ENCODE results near the gene ZNF322.

GRCh38 chr6:26613201-26613600 lies 46.3 kb downstream of the ZNF322 start:
- TF ChIP-seq CTCF (IDR thresholded peaks at IDR 0.05) (no peak), ZFX (IDR thresholded peaks at IDR 0.05; ENCODE audit: borderline replicate concordance) (no peak)

Measured in 22Rv1 (cell line).